ENCODE measurements around the gene CALHM6. TPM values are rescaled to one million over a fixed set of nuclear protein-coding genes. Genes with fewer than 3 reads are reported as not detected.

CALHM6 gene
- total RNA-seq, 1 donor from 2014 or later: 9.1 TPM

GRCh38 chr6:116420341-116420740, 40.8 kb upstream of the CALHM6 start:
- Histone ChIP-seq H3K27ac (no peak overlapping the region), H3K36me3 (no peaks in the 10 kb centered on the region), H3K27me3 (ENCODE audit: low read depth) (no peaks in the 10 kb centered on the region), H3K4me3 (no peak overlapping the region), H3K9me3 (no peaks in the 10 kb centered on the region), H3K4me1 (no peaks in the 10 kb centered on the region)
- intact Hi-C loops (cut with DNase I): no loop called here
- ATAC-seq: no peak
- no peak for DNase-seq
- no peak for TF ChIP-seq CTCF (IDR thresholded peaks at IDR 0.05)

DNA sequence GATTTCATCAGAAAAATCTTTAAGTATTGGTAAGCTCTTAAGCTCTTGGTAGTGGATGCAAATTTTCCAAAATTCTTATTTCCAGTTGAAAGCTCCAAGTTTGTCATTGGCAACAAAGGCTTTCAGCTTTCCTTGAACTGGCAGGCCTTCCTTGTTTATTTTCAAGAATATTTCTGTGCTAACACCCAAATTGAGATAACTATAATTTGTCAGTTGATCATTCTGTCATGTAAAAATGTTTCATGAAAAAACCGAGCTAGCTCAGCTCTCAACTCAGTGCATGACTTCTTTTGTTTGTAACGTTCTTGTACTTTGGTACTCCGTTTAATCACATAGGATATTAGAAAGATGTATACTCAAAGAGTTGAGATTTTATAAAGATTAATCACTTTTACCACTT, 38.9 kb upstream of the CALHM6 start:
- intact Hi-C loops (cut with DNase I): no loop called here
- H3K36me3 ChIP-seq: peaks cover 10% of the 10 kb centered on the region
- H3K4me3 ChIP-seq: no peak overlapping the region
- no peaks in the 10 kb centered on the region for H3K4me1 ChIP-seq
- DNase-seq (no peak), ATAC-seq (no peak)
- no peaks in the 10 kb centered on the region for H3K9me3 ChIP-seq
- TF ChIP-seq CTCF (IDR thresholded peaks at IDR 0.05): no peak
- H3K27me3 ChIP-seq (ENCODE audit: low read depth): no peaks in the 10 kb centered on the region
- no peak overlapping the region for H3K27ac ChIP-seq

DNA sequence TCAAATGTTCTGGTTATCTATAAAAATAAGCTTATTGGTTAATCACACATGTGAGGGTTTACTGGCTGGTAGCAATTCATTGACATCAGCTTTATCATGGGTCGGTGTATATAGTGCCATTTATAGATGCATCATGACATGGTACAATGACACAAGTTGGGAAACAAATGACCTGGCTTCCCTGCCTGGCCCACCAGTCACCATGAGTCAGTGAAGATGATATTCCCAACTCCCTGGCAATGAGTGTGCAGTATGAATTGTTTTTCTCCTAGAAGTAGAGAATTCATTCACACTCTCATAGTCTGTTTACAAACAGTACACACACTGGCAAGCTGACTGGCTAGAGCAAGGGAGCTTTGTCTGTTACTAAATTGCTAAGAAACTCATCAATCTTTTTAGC, 37.2 kb upstream of the CALHM6 start:
- Histone ChIP-seq H3K27ac (no peak overlapping the region), H3K36me3 (peaks cover 25% of the 10 kb centered on the region), H3K4me1 (no peaks in the 10 kb centered on the region), H3K27me3 (ENCODE audit: low read depth) (no peaks in the 10 kb centered on the region), H3K4me3 (no peak overlapping the region), H3K9me3 (no peaks in the 10 kb centered on the region)
- TF ChIP-seq CTCF (IDR thresholded peaks at IDR 0.05): no peak
- DNase-seq: no peak
- no peak for ATAC-seq
- intact Hi-C loops (cut with DNase I): no loop called here

DNA sequence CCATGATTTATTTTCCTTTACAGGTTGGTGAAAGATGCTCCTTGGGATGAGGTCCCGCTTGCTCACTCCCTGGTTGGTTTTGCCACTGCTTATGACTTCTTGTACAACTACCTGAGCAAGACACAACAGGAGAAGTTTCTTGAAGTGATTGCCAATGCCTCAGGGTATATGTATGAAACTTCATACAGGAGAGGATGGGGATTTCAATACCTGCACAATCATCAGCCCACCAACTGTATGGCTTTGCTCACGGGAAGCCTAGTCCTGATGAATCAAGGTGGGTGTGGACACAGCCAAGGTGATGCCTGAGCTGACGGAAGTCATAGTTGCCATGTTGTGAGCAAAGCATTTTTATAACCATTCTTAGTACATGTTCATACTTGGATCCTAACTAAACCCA, 34.6 kb upstream of the CALHM6 start:
- no peaks in the 10 kb centered on the region for H3K27me3 ChIP-seq (ENCODE audit: low read depth)
- H3K36me3 ChIP-seq: peaks cover 34% of the 10 kb centered on the region
- DNase-seq (no peak), ATAC-seq (no peak)
- TF ChIP-seq CTCF (IDR thresholded peaks at IDR 0.05): no peak
- H3K4me1 ChIP-seq: no peaks in the 10 kb centered on the region
- H3K27ac ChIP-seq: no peak overlapping the region
- no peaks in the 10 kb centered on the region for H3K9me3 ChIP-seq
- no peak overlapping the region for H3K4me3 ChIP-seq
- intact Hi-C loops (cut with DNase I): no loop called here

DNA sequence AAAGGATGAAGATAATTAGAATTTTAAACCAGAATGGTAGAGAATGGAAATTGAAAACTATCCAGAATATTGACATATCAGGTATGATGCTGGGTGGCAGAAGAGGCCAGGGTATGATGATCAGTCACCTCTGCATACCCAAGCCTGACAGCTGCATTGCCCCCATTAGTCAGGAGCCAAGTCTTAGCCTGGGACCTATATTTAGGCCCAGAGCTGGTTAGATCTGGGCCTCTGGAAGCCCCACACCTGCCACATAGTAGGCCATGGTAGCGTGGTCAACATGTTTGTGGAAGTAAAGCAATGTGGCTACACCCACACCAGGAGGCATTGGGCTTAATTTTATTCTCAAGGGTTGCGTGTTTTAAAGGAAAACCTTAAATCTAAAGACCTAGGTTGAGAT, 32.1 kb upstream of the CALHM6 start:
- no peaks in the 10 kb centered on the region for H3K9me3 ChIP-seq
- peaks cover 58% of the 10 kb centered on the region for H3K36me3 ChIP-seq
- no peaks in the 10 kb centered on the region for H3K4me1 ChIP-seq
- no peaks in the 10 kb centered on the region for H3K27me3 ChIP-seq (ENCODE audit: low read depth)
- TF ChIP-seq CTCF (IDR thresholded peaks at IDR 0.05): no peak
- no peak for DNase-seq
- intact Hi-C loops (cut with DNase I): no loop called here
- H3K4me3 ChIP-seq: no peak overlapping the region
- H3K27ac ChIP-seq: no peak overlapping the region
- no peak for ATAC-seq

DNA sequence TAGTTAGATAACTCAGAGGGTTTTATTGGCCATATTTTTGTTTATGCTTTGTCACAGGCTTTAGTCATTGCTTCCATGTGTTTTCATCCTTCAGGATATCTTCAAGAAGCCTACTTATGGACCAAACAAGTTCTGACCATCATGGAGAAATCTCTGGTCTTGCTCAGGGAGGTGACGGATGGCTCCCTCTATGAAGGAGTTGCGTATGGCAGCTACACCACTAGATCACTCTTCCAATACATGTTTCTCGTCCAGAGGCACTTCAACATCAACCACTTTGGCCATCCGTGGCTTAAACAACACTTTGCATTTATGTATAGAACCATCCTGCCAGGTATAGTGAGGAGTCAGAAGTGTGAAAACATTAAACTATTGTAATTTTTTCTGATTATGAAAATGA, 30.3 kb upstream of the CALHM6 start:
- H3K27ac ChIP-seq: no peak overlapping the region
- H3K9me3 ChIP-seq: no peaks in the 10 kb centered on the region
- TF ChIP-seq CTCF (IDR thresholded peaks at IDR 0.05): no peak
- no peak for DNase-seq
- no peaks in the 10 kb centered on the region for H3K27me3 ChIP-seq (ENCODE audit: low read depth)
- intact Hi-C loops (cut with DNase I): no loop called here
- H3K36me3 ChIP-seq: peaks cover 66% of the 10 kb centered on the region
- no peak for ATAC-seq
- no peak overlapping the region for H3K4me3 ChIP-seq
- H3K4me1 ChIP-seq: no peaks in the 10 kb centered on the region
